Stimulated activated naive CD8-positive, alpha-beta T cell treated with anti-CD3 and anti-CD28 coated beads, Interleukin-15, amount 100 ng/mL, for 72 hours (primary cell): ENCODE results near the gene TMPRSS11D.

Source experiments
- ATAC-seq: fragments of 150-1000 bp; cut with Tn5 transposase; 2 replicates; pipeline ENCODE4 v1.10.0; 2021; ENCODE audit warnings: mild to moderate bottlenecking, moderate library complexity
- DNase-seq, 2 donors: peaks; one replicate each; pipeline ENCODE4 v3.0.0; 2021 to 2022
- H3K27ac Mint-ChIP-seq, 2 donors: one replicate each; pipeline ENCODE4 v1.8.0; 2022; ENCODE audit warnings: mild to moderate bottlenecking in 2 of 2, mixed read lengths in 2 of 2, moderate library complexity in 2 of 2
- H3K27me3 Mint-ChIP-seq: one replicate; pipeline ENCODE4 v1.8.0; 2022; ENCODE audit warnings: mixed read lengths
- H3K4me1 Mint-ChIP-seq: one replicate; pipeline ENCODE4 v1.8.0; 2022; ENCODE audit warnings: mild to moderate bottlenecking, mixed read lengths
- H3K4me3 Mint-ChIP-seq, 2 donors: one replicate each; pipeline ENCODE4 v1.8.0; 2022; ENCODE audit warnings: mild to moderate bottlenecking in 2 of 2, mixed read lengths in 2 of 2, moderate library complexity in 1 of 2
- H3K9me3 Mint-ChIP-seq, 2 donors: one replicate each; pipeline ENCODE4 v1.8.0; 2022; ENCODE audit warnings: mixed read lengths in 2 of 2

Gene TMPRSS11D

GRCh38 chr4:67883902-67884301 is at the start of gene TMPRSS11D:
Gene TMPRSS11D, minus strand, starts transcription at chr4:67884002. Its CDS starts 69 bp downstream, at chr4:67883933.
- no peak for ATAC-seq
- no peak within 1 kb of the TSS for H3K4me3 Mint-ChIP-seq
- no peaks in the 10 kb centered on the region for H3K9me3 Mint-ChIP-seq
- H3K27me3 Mint-ChIP-seq = no peaks in the 10 kb centered on the region
- H3K27ac Mint-ChIP-seq = no peak within 1 kb of the TSS
- H3K4me1 Mint-ChIP-seq = no peaks in the 10 kb centered on the region
- no peak for DNase-seq

- ATAC-seq = no peak
- Mint-ChIP-seq H3K4me3 (no peak overlapping the region), H3K4me1 (no peaks in the 10 kb centered on the region), H3K27ac (no peak overlapping the region), H3K27me3 (peaks cover 13% of the 10 kb centered on the region), H3K9me3 (no peaks in the 10 kb centered on the region)
- no peak for DNase-seq
These were observed 49.2 kb upstream of the TMPRSS11D start for GRCh38 chr4:67933038-67933437.

- no peaks in the 10 kb centered on the region for H3K9me3 Mint-ChIP-seq
- peaks cover 13% of the 10 kb centered on the region for H3K27me3 Mint-ChIP-seq
- ATAC-seq (no peak), DNase-seq (no peak)
- no peak overlapping the region for H3K4me3 Mint-ChIP-seq
- no peaks in the 10 kb centered on the region for H3K4me1 Mint-ChIP-seq
- no peak overlapping the region for H3K27ac Mint-ChIP-seq
These were observed 47.5 kb upstream of the TMPRSS11D start for GRCh38 chr4:67931256-67931655.

GRCh38 chr4:67929426-67929825 is 45.6 kb upstream of the TMPRSS11D start:
- peaks cover 10% of the 10 kb centered on the region for H3K27me3 Mint-ChIP-seq
- H3K9me3 Mint-ChIP-seq = peaks cover 0 to 1% of the 10 kb centered on the region in 2 donors
- no peak for DNase-seq
- H3K4me3 Mint-ChIP-seq = no peak overlapping the region
- H3K4me1 Mint-ChIP-seq = no peaks in the 10 kb centered on the region
- H3K27ac Mint-ChIP-seq = no peak overlapping the region
- no peak for ATAC-seq

- no peaks in the 10 kb centered on the region for H3K4me1 Mint-ChIP-seq
- DNase-seq = no peak
- no peak overlapping the region for H3K4me3 Mint-ChIP-seq
- H3K27ac Mint-ChIP-seq = no peak overlapping the region
- H3K27me3 Mint-ChIP-seq = peaks cover 2% of the 10 kb centered on the region
- no peak for ATAC-seq
- peaks cover 0 to 4% of the 10 kb centered on the region in 2 donors for H3K9me3 Mint-ChIP-seq
These were observed 44.7 kb upstream of the TMPRSS11D start for GRCh38 chr4:67928546-67928945.

- H3K4me3 Mint-ChIP-seq = no peak overlapping the region
- H3K4me1 Mint-ChIP-seq = no peaks in the 10 kb centered on the region
- no peaks in the 10 kb centered on the region for H3K27me3 Mint-ChIP-seq
- ATAC-seq = no peak
- H3K9me3 Mint-ChIP-seq = peaks cover 0 to 4% of the 10 kb centered on the region in 2 donors
- no peak for DNase-seq
- no peak overlapping the region for H3K27ac Mint-ChIP-seq
These were observed 43.4 kb upstream of the TMPRSS11D start for GRCh38 chr4:67927251-67927650.

- peaks cover 0 to 4% of the 10 kb centered on the region in 2 donors for H3K9me3 Mint-ChIP-seq
- H3K27me3 Mint-ChIP-seq = no peaks in the 10 kb centered on the region
- no peak overlapping the region for H3K27ac Mint-ChIP-seq
- no peak for DNase-seq
- peak; percentile 42 for ATAC-seq
- no peaks in the 10 kb centered on the region for H3K4me1 Mint-ChIP-seq
- no peak overlapping the region for H3K4me3 Mint-ChIP-seq
These were observed 42.7 kb upstream of the TMPRSS11D start for GRCh38 chr4:67926485-67926884.

- Mint-ChIP-seq H3K4me1 (no peaks in the 10 kb centered on the region), H3K9me3 (peaks cover 0 to 4% of the 10 kb centered on the region in 2 donors), H3K27me3 (no peaks in the 10 kb centered on the region), H3K27ac (no peak overlapping the region), H3K4me3 (no peak overlapping the region)
- ATAC-seq = no peak
- DNase-seq = no peak
These were observed 38.9 kb upstream of the TMPRSS11D start for GRCh38 chr4:67922697-67923096.

GRCh38 chr4:67918428-67918827 is 34.6 kb upstream of the TMPRSS11D start:
- no peak overlapping the region for H3K27ac Mint-ChIP-seq
- ATAC-seq (no peak), DNase-seq (no peak)
- no peak overlapping the region for H3K4me3 Mint-ChIP-seq
- H3K27me3 Mint-ChIP-seq = no peaks in the 10 kb centered on the region
- H3K4me1 Mint-ChIP-seq = no peaks in the 10 kb centered on the region
- no peaks in the 10 kb centered on the region for H3K9me3 Mint-ChIP-seq

- H3K9me3 Mint-ChIP-seq = no peaks in the 10 kb centered on the region
- DNase-seq = no peak
- H3K4me1 Mint-ChIP-seq = no peaks in the 10 kb centered on the region
- H3K27ac Mint-ChIP-seq = no peak overlapping the region
- no peak overlapping the region for H3K4me3 Mint-ChIP-seq
- H3K27me3 Mint-ChIP-seq = no peaks in the 10 kb centered on the region
- no peak for ATAC-seq
These were observed 31.7 kb upstream of the TMPRSS11D start for GRCh38 chr4:67915400-67915966.

GRCh38 chr4:67912080-67912479 is 28.3 kb upstream of the TMPRSS11D start:
- Mint-ChIP-seq H3K27me3 (no peaks in the 10 kb centered on the region), H3K4me1 (no peaks in the 10 kb centered on the region), H3K4me3 (no peak overlapping the region), H3K27ac (no peak overlapping the region), H3K9me3 (no peaks in the 10 kb centered on the region)
- no peak for ATAC-seq
- no peak for DNase-seq

- no peaks in the 10 kb centered on the region for H3K27me3 Mint-ChIP-seq
- DNase-seq (no peak), ATAC-seq (no peak)
- H3K27ac Mint-ChIP-seq = no peak overlapping the region
- no peaks in the 10 kb centered on the region for H3K9me3 Mint-ChIP-seq
- H3K4me3 Mint-ChIP-seq = no peak overlapping the region
- H3K4me1 Mint-ChIP-seq = no peaks in the 10 kb centered on the region
These were observed 27.8 kb upstream of the TMPRSS11D start for GRCh38 chr4:67911638-67912037.

- DNase-seq (no peak), ATAC-seq (no peak)
- Mint-ChIP-seq H3K4me1 (no peaks in the 10 kb centered on the region), H3K4me3 (no peak overlapping the region), H3K27me3 (peaks cover 4% of the 10 kb centered on the region), H3K9me3 (peaks cover 0 to 3% of the 10 kb centered on the region in 2 donors), H3K27ac (no peak overlapping the region)
These were observed 27.3 kb upstream of the TMPRSS11D start for GRCh38 chr4:67911141-67911540.

- no peak for DNase-seq
- peaks cover 0 to 9% of the 10 kb centered on the region in 2 donors for H3K9me3 Mint-ChIP-seq
- no peak for ATAC-seq
- peaks cover 10% of the 10 kb centered on the region for H3K27me3 Mint-ChIP-seq
- no peak overlapping the region for H3K4me3 Mint-ChIP-seq
- H3K27ac Mint-ChIP-seq = no peak overlapping the region
- no peaks in the 10 kb centered on the region for H3K4me1 Mint-ChIP-seq
These were observed 26.7 kb upstream of the TMPRSS11D start for GRCh38 chr4:67910585-67910905.

- peaks cover 13% of the 10 kb centered on the region for H3K27me3 Mint-ChIP-seq
- peaks cover 0 to 10% of the 10 kb centered on the region in 2 donors for H3K9me3 Mint-ChIP-seq
- no peak overlapping the region for H3K27ac Mint-ChIP-seq
- H3K4me1 Mint-ChIP-seq = no peaks in the 10 kb centered on the region
- DNase-seq (no peak), ATAC-seq (no peak)
- H3K4me3 Mint-ChIP-seq = no peak overlapping the region
These were observed 26.2 kb upstream of the TMPRSS11D start for GRCh38 chr4:67909905-67910584.

- no peak for ATAC-seq
- no peak overlapping the region for H3K4me3 Mint-ChIP-seq
- peaks cover 0 to 10% of the 10 kb centered on the region in 2 donors for H3K9me3 Mint-ChIP-seq
- H3K27me3 Mint-ChIP-seq = peaks cover 13% of the 10 kb centered on the region
- H3K27ac Mint-ChIP-seq = no peak overlapping the region
- H3K4me1 Mint-ChIP-seq = no peaks in the 10 kb centered on the region
- DNase-seq = no peak
These were observed 23.8 kb upstream of the TMPRSS11D start for GRCh38 chr4:67907650-67908049.

GRCh38 chr4:67899096-67899495 is 15.3 kb upstream of the TMPRSS11D start:
- H3K27me3 Mint-ChIP-seq = no peaks in the 10 kb centered on the region
- H3K27ac Mint-ChIP-seq = no peak overlapping the region
- H3K9me3 Mint-ChIP-seq = peaks cover 0 to 11% of the 10 kb centered on the region in 2 donors
- ATAC-seq (no peak), DNase-seq (no peak)
- H3K4me1 Mint-ChIP-seq = no peaks in the 10 kb centered on the region
- H3K4me3 Mint-ChIP-seq = no peak overlapping the region
